Activated CD4-positive, alpha-beta T cell treated with anti-CD3 and anti-CD28 coated beads, Interleukin-2, amount 10 ng/mL, durations not matched to agents 7 days and 5 days (primary cell): ENCODE data around the gene BNC2. TPM values are rescaled to one million over a fixed set of nuclear protein-coding genes. Genes with fewer than 3 reads are reported as not detected.
"Not testable (repeated sequence)": the region's sequence is repeated elsewhere in the genome, so short reads cannot be mapped to it uniquely, and the experiment has no call there.

Source experiments
- CTCF ChIA-PET: fragments of 350-600 bp; sonication (Branson Sonifier 250); formaldehyde crosslinking; loops from one replicate; lab custom pipeline; 2021; ENCODE audit warnings: antibody characterized with exemption; lab: Charles Lee
- POLR2A ChIA-PET: fragments of 350-600 bp; sonication (Branson Sonifier 250); formaldehyde crosslinking; loops from one replicate; lab custom pipeline; 2021; ENCODE audit warnings: antibody characterized with exemption; lab: Charles Lee
- DNase-seq: peaks from one replicate; pipeline ENCODE4 v3.0.0-alpha.2; 2020
- H3K27ac Mint-ChIP-seq: one replicate; pipeline ENCODE4 v1.8.0; 2021; ENCODE audit warnings: mild to moderate bottlenecking, moderate library complexity, mixed read lengths
- H3K27me3 Mint-ChIP-seq: one replicate; pipeline ENCODE4 v1.8.0; 2021; ENCODE audit warnings: mixed read lengths
- H3K36me3 Mint-ChIP-seq: one replicate; pipeline ENCODE4 v1.8.0; 2021; ENCODE audit warnings: low read depth, mixed read lengths
- H3K4me1 Mint-ChIP-seq: one replicate; pipeline ENCODE4 v1.8.0; 2021; ENCODE audit warnings: mixed read lengths
- H3K4me3 Mint-ChIP-seq: one replicate; pipeline ENCODE4 v1.8.0; 2021; ENCODE audit warnings: mild to moderate bottlenecking, moderate library complexity, mixed read lengths
- H3K9me3 Mint-ChIP-seq: one replicate; pipeline ENCODE4 v1.8.0; 2021; ENCODE audit warnings: mixed read lengths
- total RNA-seq, 2 experiments: library from RNA; stranded (reverse); gene quantifications; one replicate each; pipeline ENCODE4 v1.2.3, GENCODE V29; 2021

The BNC2 gene
- total RNA-seq, 2 experiments from 2014 or later: not detected

DNA sequence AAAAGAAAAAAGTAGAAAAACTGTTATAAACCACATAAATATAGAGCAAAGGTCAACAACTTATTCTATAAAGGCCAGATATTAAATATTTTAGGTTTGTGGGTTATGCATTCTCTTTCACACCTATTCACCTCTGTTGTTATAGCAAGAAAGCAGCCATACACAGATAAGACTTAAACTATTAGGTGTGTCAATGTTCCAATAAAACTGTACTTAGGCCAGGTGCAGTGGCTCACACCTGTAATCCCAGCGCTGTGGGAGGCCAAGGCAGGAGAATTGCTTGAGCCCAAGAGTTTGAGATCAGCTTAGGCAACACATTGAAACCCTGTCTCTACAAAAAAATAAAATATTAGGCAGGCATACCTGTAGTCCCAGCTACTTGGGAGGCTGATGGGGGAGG, 314.7 kb downstream of the BNC2 start:
- ChIA-PET CTCF (no interaction called here), POLR2A (no interaction called here)
- Mint-ChIP-seq H3K4me1 (no peaks in the 10 kb centered on the region), H3K36me3 (no peaks in the 10 kb centered on the region), H3K9me3 (no peaks in the 10 kb centered on the region), H3K27me3 (no peaks in the 10 kb centered on the region), H3K27ac (no peak overlapping the region), H3K4me3 (no peak overlapping the region)
- no peak for DNase-seq

DNA sequence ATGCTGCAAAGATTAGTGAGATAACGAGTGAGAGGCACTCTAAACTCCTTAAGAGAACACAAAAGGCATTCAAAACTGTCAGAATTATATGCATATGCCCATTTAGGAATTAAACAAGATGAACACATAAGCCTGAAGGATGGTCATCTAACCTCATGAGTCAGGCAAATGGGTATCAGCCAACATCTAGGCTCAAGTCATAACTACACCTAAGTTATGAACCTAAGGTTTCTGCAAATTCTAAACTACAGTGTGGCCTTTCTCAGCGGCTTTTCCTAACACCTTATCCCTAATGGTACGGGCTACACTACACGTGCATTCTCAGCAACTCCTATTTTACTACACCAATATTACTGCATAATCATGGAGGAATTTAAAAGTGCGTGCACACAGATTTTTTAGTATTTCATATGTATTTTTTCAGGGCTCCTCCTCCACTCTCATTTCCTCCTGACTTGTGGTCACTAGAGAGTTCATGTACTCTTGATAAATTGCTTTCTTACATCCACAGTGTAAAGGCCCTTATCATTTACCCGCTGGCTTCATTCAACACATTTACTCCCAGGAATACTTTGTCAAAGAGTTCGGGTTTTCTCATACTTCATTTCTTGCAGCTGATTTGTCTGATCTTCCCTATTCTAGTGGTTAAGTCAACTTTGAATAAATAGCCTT, 316.5 kb downstream of the BNC2 start:
- Mint-ChIP-seq H3K9me3 (no peaks in the 10 kb centered on the region), H3K4me1 (no peaks in the 10 kb centered on the region), H3K36me3 (no peaks in the 10 kb centered on the region), H3K27me3 (no peaks in the 10 kb centered on the region), H3K27ac (no peak overlapping the region), H3K4me3 (no peak overlapping the region)
- ChIA-PET CTCF (no interaction called here), POLR2A (no interaction called here)
- DNase-seq: no peak

DNA sequence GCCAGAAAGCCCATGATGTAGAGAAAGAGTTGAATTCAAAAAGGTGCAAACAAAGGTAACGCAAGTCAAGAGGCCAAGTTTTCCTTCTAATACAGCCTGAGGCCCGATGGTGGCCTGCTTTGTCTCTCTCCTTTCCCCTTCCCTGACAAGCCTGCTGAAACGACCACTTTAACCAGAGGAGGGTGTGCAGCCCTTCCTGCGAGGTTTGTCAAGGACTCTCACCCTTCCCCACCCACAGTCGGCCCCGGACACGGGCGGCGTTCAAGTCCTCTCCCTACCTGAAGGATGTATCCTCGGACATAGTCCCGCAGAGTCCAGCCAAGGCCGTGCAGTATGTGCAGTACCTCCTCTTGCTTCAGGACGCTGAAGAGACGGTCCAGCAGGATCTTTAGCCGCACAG, 318.2 kb downstream of the BNC2 start:
- POLR2A ChIA-PET: no interaction called here
- H3K4me3 Mint-ChIP-seq: no peak overlapping the region
- H3K27me3 Mint-ChIP-seq: no peaks in the 10 kb centered on the region

DNA sequence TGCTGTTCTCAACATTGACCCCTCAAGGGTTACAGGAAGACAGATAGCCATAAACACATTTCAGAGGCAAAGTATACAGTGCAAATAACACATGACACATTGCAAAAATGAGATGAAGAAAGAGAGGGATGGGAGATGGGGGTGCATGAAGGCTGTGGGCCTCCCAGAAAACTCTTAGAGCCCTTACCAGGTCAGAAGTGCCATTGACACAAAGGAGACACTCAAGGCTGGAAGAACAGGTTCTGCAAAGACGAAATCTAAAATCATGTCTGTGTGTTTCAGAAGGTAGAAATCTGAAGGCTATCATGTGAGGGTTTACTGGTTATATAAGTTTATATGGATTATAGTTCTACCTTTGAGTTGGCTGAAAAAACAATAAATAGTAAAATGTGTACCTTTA, 318.8 kb downstream of the BNC2 start:
- Mint-ChIP-seq H3K9me3 (no peaks in the 10 kb centered on the region), H3K36me3 (no peaks in the 10 kb centered on the region), H3K27ac (no peak overlapping the region), H3K4me1 (no peaks in the 10 kb centered on the region), H3K27me3 (no peaks in the 10 kb centered on the region), H3K4me3 (no peak overlapping the region)
- DNase-seq: no peak
- POLR2A ChIA-PET: no interaction called here
- CTCF ChIA-PET: no interaction called here

More for the DNA sequence above, 318.2 kb downstream of the BNC2 start:
- Mint-ChIP-seq H3K27ac (no peak overlapping the region), H3K36me3 (no peaks in the 10 kb centered on the region), H3K9me3 (no peaks in the 10 kb centered on the region), H3K4me1 (no peaks in the 10 kb centered on the region)
- no peak for DNase-seq
- CTCF ChIA-PET: no interaction called here

DNA sequence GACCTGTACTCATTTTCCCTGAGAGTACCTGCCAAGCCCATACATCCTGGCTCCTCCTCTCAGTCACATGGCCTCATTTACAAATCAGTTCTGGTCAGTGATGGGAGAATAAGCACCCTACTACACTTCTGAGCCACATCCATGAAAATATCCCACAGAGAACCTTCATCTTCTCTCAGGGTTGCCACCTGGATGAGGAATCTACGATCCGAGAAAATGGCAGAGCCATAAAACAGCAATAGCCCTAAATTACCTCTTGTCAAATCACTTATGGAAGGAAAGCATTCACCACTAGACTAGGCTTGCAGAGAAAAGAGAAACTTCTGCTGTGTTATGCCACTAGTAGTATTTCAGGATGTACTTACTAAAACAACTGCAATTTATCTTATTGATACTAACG, 324.8 kb downstream of the BNC2 start:
- DNase-seq: no peak
- Mint-ChIP-seq H3K9me3 (no peaks in the 10 kb centered on the region), H3K27ac (no peak overlapping the region), H3K4me1 (no peaks in the 10 kb centered on the region), H3K27me3 (no peaks in the 10 kb centered on the region), H3K36me3 (no peaks in the 10 kb centered on the region), H3K4me3 (no peak overlapping the region)
- ChIA-PET CTCF (no interaction called here), POLR2A (no interaction called here)

DNA sequence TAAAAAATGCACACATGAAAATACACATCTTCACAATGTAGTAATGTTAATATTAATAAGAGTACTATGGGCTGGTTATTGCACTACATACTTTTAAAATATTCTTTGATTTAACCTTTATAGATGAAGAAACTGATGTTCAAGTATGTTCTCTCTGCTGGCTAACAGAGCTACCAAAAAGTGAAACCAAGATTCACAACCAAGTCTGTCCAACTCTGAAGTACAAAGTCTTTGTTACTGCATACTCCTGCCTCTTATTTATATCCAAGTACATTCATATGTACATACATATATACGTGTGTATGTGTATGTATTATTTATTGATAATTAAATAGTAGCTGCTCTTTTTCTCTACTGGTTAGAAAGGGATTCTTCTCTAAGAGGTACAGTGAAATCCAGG, 325.6 kb downstream of the BNC2 start:
- Mint-ChIP-seq H3K4me1 (no peaks in the 10 kb centered on the region), H3K9me3 (no peaks in the 10 kb centered on the region), H3K36me3 (no peaks in the 10 kb centered on the region), H3K27me3 (no peaks in the 10 kb centered on the region), H3K27ac (no peak overlapping the region), H3K4me3 (no peak overlapping the region)
- ChIA-PET CTCF (no interaction called here), POLR2A (no interaction called here)
- no peak for DNase-seq

DNA sequence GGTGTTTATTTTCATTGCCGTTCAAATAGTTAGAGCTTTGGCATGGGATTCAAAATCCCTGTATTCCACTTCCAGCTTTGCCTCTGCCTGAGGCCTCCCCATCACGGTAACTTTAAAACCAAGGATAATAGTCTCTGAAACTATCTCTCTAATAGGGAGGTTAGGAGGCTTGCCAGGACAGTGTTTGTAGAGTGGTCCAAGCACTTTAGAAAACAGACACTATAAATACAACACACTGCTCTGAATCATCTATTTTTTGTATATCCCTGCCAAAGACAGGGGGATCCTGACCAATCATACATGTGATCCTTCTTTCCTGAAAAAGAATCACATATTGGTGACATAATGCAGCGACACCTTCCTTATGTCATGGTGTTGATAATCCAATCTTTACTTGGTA, 326.8 kb downstream of the BNC2 start:
- Mint-ChIP-seq H3K9me3 (no peaks in the 10 kb centered on the region), H3K27me3 (no peaks in the 10 kb centered on the region), H3K27ac (no peak overlapping the region), H3K4me3 (no peak overlapping the region), H3K36me3 (no peaks in the 10 kb centered on the region), H3K4me1 (no peaks in the 10 kb centered on the region)
- no peak for DNase-seq
- ChIA-PET POLR2A (no interaction called here), CTCF (no interaction called here)

DNA sequence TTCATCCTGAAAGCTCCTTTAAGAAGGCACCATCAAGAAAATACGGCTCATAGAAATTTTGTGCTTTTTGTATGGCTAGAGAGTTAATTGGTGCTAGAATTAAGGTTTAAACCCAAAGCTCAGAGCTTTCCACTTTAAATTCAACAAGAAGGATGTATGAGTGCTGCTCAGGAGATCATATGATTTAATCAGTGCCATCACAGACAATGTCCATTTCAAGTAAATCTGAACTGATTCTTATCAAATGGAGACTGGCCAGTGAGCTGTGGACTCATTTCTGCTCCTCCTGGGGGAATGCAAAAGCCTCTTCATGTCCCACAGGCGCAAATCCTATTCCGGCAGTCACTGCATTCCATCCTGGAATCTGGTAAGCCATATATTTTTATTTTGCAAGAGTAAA, 327.2 kb downstream of the BNC2 start:
- Mint-ChIP-seq H3K27me3 (no peaks in the 10 kb centered on the region), H3K4me3 (no peak overlapping the region), H3K36me3 (no peaks in the 10 kb centered on the region), H3K4me1 (no peaks in the 10 kb centered on the region), H3K27ac (no peak overlapping the region), H3K9me3 (no peaks in the 10 kb centered on the region)
- no peak for DNase-seq
- ChIA-PET CTCF (no interaction called here), POLR2A (no interaction called here)

DNA sequence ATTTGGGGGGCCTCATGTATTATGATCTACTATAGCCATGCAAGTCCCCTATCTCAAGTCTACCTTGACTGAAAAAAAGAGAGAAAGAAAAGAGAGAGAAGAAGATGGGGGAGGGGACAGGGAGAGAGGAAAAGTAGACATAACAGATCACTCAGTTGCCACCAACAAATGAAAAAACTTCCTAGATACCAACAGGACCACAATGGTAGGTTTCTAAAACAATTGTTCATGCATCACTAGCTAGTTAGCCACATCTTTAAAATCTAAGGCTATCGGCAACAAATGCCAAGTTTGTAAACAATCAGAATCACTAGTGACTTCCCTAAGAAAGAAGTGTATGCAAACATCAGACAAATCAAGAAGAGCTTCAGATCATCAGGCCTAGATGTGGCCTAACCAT, 328.2 kb downstream of the BNC2 start:
- ChIA-PET POLR2A (no interaction called here), CTCF (no interaction called here)
- no peaks in the 10 kb centered on the region for H3K27me3 Mint-ChIP-seq
- no peaks in the 10 kb centered on the region for H3K4me1 Mint-ChIP-seq
- H3K4me3 Mint-ChIP-seq: no peak overlapping the region
- H3K9me3 Mint-ChIP-seq: no peaks in the 10 kb centered on the region
- no peaks in the 10 kb centered on the region for H3K36me3 Mint-ChIP-seq
- no peak overlapping the region for H3K27ac Mint-ChIP-seq
- no peak for DNase-seq

DNA sequence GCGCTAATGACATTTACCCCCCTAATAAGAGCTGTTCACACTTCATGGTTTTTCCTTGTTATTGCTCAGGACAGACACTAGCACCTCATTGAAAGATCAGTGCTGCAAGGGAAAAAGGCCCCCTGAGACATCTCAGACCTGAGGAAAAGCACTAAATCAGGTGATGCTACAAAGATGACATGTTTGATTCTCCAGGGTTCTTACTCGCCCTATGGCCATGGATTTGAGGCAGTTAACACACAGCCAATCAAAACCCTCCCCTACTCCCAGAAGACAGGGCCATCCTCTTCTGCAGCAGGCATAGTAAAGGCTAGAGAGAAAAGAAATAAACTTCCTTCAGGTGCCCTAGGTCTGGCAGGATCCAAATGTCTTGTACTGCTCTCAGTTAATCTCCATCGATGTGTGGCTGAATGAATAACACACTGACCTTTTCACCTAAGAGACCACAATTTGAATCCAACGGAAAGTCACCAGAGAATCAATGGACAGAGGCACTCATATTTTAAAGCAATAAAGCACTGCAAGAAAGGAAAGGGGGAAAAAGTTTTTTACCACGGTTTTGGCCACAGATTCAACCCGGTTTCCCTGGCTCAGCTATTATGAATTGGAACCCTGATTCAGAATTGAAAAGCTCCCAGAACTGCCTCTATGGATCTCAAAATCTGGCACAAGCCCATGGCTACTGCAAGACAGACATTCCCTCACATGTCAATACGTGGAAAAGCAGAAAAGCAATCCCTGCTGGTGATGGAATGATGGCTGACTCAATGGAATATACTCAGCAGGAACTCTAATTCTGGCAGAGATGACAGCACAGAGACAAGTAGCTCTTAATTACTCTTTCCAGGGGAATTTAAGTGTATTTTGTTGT, 329.5 kb downstream of the BNC2 start:
- Mint-ChIP-seq H3K27ac (no peak overlapping the region), H3K4me1 (no peaks in the 10 kb centered on the region), H3K36me3 (no peaks in the 10 kb centered on the region), H3K4me3 (no peak overlapping the region), H3K27me3 (no peaks in the 10 kb centered on the region), H3K9me3 (no peaks in the 10 kb centered on the region)
- no peak for DNase-seq
- POLR2A ChIA-PET: no interaction called here
- CTCF ChIA-PET: interaction anchor here (0.5 kb wide), 1 partner anchor 1122 kb away, joined by 3 read pairs; no protein-coding TSS in a partner anchor

DNA sequence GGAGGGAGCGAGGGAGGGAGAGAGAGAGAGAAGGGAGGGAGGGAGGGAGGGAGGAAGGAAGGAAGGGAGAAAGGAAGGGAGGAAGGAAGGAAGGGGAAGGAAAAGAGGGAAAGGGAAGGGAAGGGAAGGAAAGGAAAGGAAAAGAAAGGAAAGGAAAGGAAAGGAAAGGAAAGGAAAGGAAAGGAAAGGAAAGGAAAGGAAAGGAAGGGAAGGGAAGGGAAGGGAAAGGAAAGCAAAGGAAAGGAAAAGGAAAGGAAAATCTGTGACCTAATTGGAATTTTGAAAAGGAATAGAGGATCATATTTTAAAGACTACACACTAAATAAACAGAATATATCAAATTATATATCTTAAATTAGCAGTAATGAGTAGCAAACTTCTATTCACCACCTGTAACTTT, 330.8 kb downstream of the BNC2 start:
- CTCF ChIA-PET, POLR2A ChIA-PET, H3K27me3 Mint-ChIP-seq, H3K4me1 Mint-ChIP-seq, H3K9me3 Mint-ChIP-seq, DNase-seq, H3K36me3 Mint-ChIP-seq, H3K4me3 Mint-ChIP-seq, H3K27ac Mint-ChIP-seq: not testable (repeated sequence)

DNA sequence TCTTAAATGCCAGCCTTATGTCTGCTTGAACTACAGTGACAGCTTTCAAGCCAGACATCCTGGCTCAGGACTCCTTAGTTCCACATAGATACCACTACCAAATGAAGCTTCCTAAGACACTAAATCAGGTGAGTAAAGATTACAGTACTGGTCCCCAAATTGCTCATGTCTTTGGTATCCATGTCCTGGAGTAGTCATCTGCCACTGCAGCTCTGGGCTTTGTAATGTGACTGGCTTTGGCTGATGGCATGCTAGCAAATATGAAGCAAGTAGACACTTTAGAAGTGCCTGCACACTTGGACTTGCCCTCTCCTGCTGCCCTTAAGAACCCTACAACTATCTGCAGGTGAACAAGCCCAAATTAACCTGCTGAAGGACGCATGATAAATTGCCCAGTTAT, 334.9 kb downstream of the BNC2 start:
- Mint-ChIP-seq H3K27ac (no peak overlapping the region), H3K9me3 (no peaks in the 10 kb centered on the region), H3K4me1 (no peaks in the 10 kb centered on the region), H3K36me3 (no peaks in the 10 kb centered on the region), H3K4me3 (no peak overlapping the region), H3K27me3 (no peaks in the 10 kb centered on the region)
- POLR2A ChIA-PET: no interaction called here
- no peak for DNase-seq
- CTCF ChIA-PET: no interaction called here

DNA sequence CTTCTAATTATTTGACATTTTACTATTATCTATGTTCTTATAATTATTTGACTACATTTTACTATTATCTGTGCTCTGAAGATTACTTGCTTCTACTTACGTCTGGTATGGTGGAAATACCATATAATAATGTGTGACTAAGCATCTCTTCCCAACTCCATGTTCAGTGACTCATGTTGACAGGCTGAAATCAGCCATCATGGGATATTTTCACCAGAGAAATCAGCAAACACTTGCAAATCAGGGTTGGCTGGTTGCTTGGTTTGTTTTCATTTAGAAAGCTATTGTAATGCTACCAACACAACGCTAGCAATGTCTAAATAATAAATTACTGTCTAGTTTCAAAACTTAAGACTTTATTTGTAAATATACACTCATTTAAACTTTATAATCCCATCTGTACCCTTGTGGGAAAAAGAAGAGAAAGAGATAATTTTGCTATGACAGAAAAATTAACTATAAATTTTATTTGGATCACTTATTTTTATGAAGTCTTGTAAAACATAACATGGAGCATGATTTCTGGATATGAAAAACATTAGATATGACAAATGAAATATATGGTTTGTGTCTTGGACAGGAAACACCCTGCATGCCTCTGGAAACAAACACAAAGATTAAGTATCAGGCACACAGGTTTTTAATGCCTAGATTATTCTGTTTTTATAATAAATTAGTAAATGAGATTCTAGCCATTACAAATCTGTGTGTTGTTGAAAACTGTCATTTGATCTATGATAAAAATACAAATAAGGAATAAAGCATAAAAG, 337.6 kb downstream of the BNC2 start:
- H3K9me3 Mint-ChIP-seq: no peaks in the 10 kb centered on the region
- H3K36me3 Mint-ChIP-seq: no peaks in the 10 kb centered on the region
- POLR2A ChIA-PET: no interaction called here
- no peak overlapping the region for H3K27ac Mint-ChIP-seq
- CTCF ChIA-PET: no interaction called here
- H3K4me1 Mint-ChIP-seq: no peaks in the 10 kb centered on the region
- no peak overlapping the region for H3K4me3 Mint-ChIP-seq
- no peaks in the 10 kb centered on the region for H3K27me3 Mint-ChIP-seq
- no peak for DNase-seq
